ENCODE measurements around the gene GIPR.

GIPR gene

DNA sequence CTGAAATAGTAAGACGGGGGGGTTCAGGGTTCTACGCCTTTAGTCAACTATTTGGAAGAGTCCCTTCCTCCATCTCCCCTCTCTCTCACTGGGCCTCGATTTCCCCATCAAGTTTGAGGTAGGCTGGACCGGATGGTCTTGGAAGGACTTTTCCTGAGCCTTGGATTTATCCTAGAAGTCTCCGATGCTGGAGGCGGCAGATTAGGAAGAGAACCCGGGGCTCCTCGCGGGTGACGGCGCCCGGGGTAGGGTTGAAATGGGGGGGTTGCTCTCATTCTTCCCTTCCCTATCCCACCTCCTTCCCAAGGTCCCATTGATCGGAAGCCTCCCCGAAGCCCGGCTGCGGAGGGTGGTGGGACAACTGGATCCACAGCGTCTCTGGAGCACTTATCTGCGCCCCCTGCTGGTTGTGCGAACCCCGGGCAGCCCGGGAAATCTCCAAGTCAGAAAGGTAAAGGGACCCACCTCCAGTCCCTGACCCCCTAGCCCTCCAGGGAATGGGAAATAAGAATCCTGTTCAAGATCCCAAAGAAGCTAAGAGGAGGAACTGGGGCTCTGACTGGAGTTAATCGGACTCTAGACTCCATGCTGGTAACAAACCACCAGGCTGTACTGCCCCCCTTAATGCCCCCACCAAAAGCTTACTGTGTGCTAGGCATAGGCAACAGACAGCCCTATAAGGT lies 25.2 kb downstream of the GIPR start:
- peak overlapping the region; percentile 96 for H3K4me3 ChIP-seq (replicated peaks; ENCODE audit: low read depth, low read length)
- TF ChIP-seq CTCF (IDR thresholded peaks at IDR 0.05; ENCODE audit: low read length, missing control alignments): peak; percentile 88
- peak; percentile 69 for DNase-seq (ENCODE audit: low read depth)

- DNase-seq (ENCODE audit: low read depth): no peak
- no peak for TF ChIP-seq CTCF (IDR thresholded peaks at IDR 0.05; ENCODE audit: low read length, missing control alignments)
- no peak overlapping the region for H3K4me3 ChIP-seq (replicated peaks; ENCODE audit: low read depth, low read length)
Measured at GRCh38 chr19:45701676-45702075, 33.7 kb downstream of the GIPR start.

- no peak for TF ChIP-seq CTCF (IDR thresholded peaks at IDR 0.05; ENCODE audit: low read length, missing control alignments)
- no peak for DNase-seq (ENCODE audit: low read depth)
- no peak overlapping the region for H3K4me3 ChIP-seq (replicated peaks; ENCODE audit: low read depth, low read length)
Measured at GRCh38 chr19:45705115-45705514, 37.1 kb downstream of the GIPR start.

GRCh38 chr19:45705710-45706415 lies 37.8 kb downstream of the GIPR start:
- H3K4me3 ChIP-seq (replicated peaks; ENCODE audit: low read depth, low read length): no peak overlapping the region
- no peak for TF ChIP-seq CTCF (IDR thresholded peaks at IDR 0.05; ENCODE audit: low read length, missing control alignments)
- DNase-seq (ENCODE audit: low read depth): no peak

GRCh38 chr19:45710356-45711130 lies 42.5 kb downstream of the GIPR start:
- H3K4me3 ChIP-seq (replicated peaks; ENCODE audit: low read depth, low read length): no peak overlapping the region
- DNase-seq (ENCODE audit: low read depth): no peak
- no peak for TF ChIP-seq CTCF (IDR thresholded peaks at IDR 0.05; ENCODE audit: low read length, missing control alignments)

DNA sequence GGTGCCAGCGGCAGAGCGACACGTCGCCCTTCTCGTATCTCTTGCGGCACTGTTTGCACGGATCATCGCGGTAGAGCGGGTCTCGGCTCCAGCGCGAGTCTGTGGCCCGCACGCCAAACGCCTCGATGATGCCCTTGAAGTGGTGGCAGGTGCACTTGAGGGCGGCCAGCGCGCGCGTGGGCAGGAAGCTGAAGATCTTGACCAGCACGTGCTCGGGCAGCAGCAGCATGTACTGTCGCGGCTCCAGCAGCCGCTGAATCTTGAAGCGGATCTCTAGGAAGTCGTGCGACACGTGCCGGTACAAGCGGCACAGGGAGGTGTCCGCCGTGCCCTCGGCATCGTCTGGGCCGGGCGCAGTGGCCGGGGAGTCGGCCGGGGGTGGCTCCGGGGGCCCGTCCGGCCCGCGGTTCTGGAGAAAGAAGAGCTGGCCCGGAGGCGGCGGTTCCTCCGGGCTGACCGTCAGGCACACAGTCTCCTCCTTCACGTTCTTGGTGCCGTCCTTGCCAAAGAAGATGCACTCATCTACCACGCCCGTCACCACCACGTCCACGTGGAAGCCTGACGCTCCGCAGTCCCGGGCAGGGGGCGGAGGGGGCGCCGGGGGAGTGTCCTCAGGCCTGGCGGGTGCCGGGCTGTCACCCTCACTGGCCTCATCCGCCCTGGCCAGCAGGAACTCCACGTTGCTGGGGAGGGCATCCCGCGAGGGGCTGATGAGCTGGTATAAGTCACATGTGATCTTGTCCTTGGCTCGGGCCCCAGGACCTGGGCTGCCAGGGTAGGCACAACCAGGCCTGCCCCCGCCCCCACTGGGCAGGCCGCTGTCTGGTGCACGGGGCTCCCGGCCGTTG lies 44.1 kb downstream of the GIPR start:
- TF ChIP-seq CTCF (IDR thresholded peaks at IDR 0.05; ENCODE audit: low read length, missing control alignments): no peak
- no peak for DNase-seq (ENCODE audit: low read depth)
- no peak overlapping the region for H3K4me3 ChIP-seq (replicated peaks; ENCODE audit: low read depth, low read length)
